ENCODE measurements around the gene ATP13A5.

ATP13A5 gene

GRCh38 chr3:193344486-193344885 lies 34.1 kb downstream of the ATP13A5 start:
- no peak for TF ChIP-seq EZH2 (IDR thresholded peaks at IDR 0.05; ENCODE audit: borderline replicate concordance, low read depth, low read length, severe bottlenecking)
- no peak for TF ChIP-seq CTCF (IDR thresholded peaks at IDR 0.05; ENCODE audit: borderline replicate concordance, extremely low read depth, low read length, poor library complexity, severe bottlenecking)
- Histone ChIP-seq H3K4me3 (ENCODE audit: low read depth in 1 of 2, low read length in 2 of 2) (no peak overlapping the region), H2AFZ (ENCODE audit: low read depth, low read length) (no peak overlapping the region), H3K79me2 (ENCODE audit: insufficient read depth, low read length) (no peaks in the 10 kb centered on the region), H3K36me3 (ENCODE audit: insufficient read depth, low read length) (no peaks in the 10 kb centered on the region), H3K4me2 (ENCODE audit: insufficient read depth, low read length) (no peak overlapping the region), H3K9ac (ENCODE audit: low read depth, low read length) (no peak overlapping the region), H3K27me3 (ENCODE audit: insufficient read depth, low read length, poor library complexity) (peaks cover 15% of the 10 kb centered on the region), H4K20me1 (ENCODE audit: insufficient read depth, low read length) (no peaks in the 10 kb centered on the region), H3K4me1 (ENCODE audit: insufficient read depth, low read length) (no peaks in the 10 kb centered on the region), H3K9me3 (ENCODE audit: insufficient read depth, low read length, severe bottlenecking) (no peaks in the 10 kb centered on the region), H3K27ac (ENCODE audit: low read length) (no peak overlapping the region)
- no peak for ATAC-seq (ENCODE audit: insufficient read depth, low read depth)
- DNase-seq: no peak

GRCh38 chr3:193343726-193344222 lies 34.8 kb downstream of the ATP13A5 start:
- Histone ChIP-seq H2AFZ (ENCODE audit: low read depth, low read length) (no peak overlapping the region), H3K27ac (ENCODE audit: low read length) (no peak overlapping the region), H4K20me1 (ENCODE audit: insufficient read depth, low read length) (no peaks in the 10 kb centered on the region), H3K4me3 (ENCODE audit: low read depth in 1 of 2, low read length in 2 of 2) (no peak overlapping the region), H3K9ac (ENCODE audit: low read depth, low read length) (no peak overlapping the region), H3K4me2 (ENCODE audit: insufficient read depth, low read length) (no peak overlapping the region), H3K79me2 (ENCODE audit: insufficient read depth, low read length) (no peaks in the 10 kb centered on the region), H3K27me3 (ENCODE audit: insufficient read depth, low read length, poor library complexity) (peaks cover 12% of the 10 kb centered on the region), H3K36me3 (ENCODE audit: insufficient read depth, low read length) (no peaks in the 10 kb centered on the region), H3K4me1 (ENCODE audit: insufficient read depth, low read length) (no peaks in the 10 kb centered on the region), H3K9me3 (ENCODE audit: insufficient read depth, low read length, severe bottlenecking) (no peaks in the 10 kb centered on the region)
- ATAC-seq (ENCODE audit: insufficient read depth, low read depth) (no peak), DNase-seq (no peak)
- no peak for TF ChIP-seq EZH2 (IDR thresholded peaks at IDR 0.05; ENCODE audit: borderline replicate concordance, low read depth, low read length, severe bottlenecking)
- no peak for TF ChIP-seq CTCF (IDR thresholded peaks at IDR 0.05; ENCODE audit: borderline replicate concordance, extremely low read depth, low read length, poor library complexity, severe bottlenecking)

- Histone ChIP-seq H2AFZ (ENCODE audit: low read depth, low read length) (no peak overlapping the region), H3K9me3 (ENCODE audit: insufficient read depth, low read length, severe bottlenecking) (no peaks in the 10 kb centered on the region), H3K9ac (ENCODE audit: low read depth, low read length) (no peak overlapping the region), H3K27me3 (ENCODE audit: insufficient read depth, low read length, poor library complexity) (peaks cover 4% of the 10 kb centered on the region), H4K20me1 (ENCODE audit: insufficient read depth, low read length) (no peaks in the 10 kb centered on the region), H3K36me3 (ENCODE audit: insufficient read depth, low read length) (no peaks in the 10 kb centered on the region), H3K4me2 (ENCODE audit: insufficient read depth, low read length) (no peak overlapping the region), H3K4me1 (ENCODE audit: insufficient read depth, low read length) (no peaks in the 10 kb centered on the region), H3K79me2 (ENCODE audit: insufficient read depth, low read length) (no peaks in the 10 kb centered on the region), H3K27ac (ENCODE audit: low read length) (no peak overlapping the region), H3K4me3 (ENCODE audit: low read depth in 1 of 2, low read length in 2 of 2) (no peak overlapping the region)
- ATAC-seq (ENCODE audit: insufficient read depth, low read depth) (no peak), DNase-seq (no peak)
- TF ChIP-seq CTCF (IDR thresholded peaks at IDR 0.05; ENCODE audit: borderline replicate concordance, extremely low read depth, low read length, poor library complexity, severe bottlenecking) (no peak), EZH2 (IDR thresholded peaks at IDR 0.05; ENCODE audit: borderline replicate concordance, low read depth, low read length, severe bottlenecking) (no peak)
These were observed 36.0 kb downstream of the ATP13A5 start for GRCh38 chr3:193342551-193342950.

- Histone ChIP-seq H3K27ac (ENCODE audit: low read length) (no peak overlapping the region), H3K4me1 (ENCODE audit: insufficient read depth, low read length) (no peaks in the 10 kb centered on the region), H3K9me3 (ENCODE audit: insufficient read depth, low read length, severe bottlenecking) (no peaks in the 10 kb centered on the region), H3K36me3 (ENCODE audit: insufficient read depth, low read length) (no peaks in the 10 kb centered on the region), H2AFZ (ENCODE audit: low read depth, low read length) (no peak overlapping the region), H3K4me2 (ENCODE audit: insufficient read depth, low read length) (no peak overlapping the region), H3K27me3 (ENCODE audit: insufficient read depth, low read length, poor library complexity) (peaks cover 7% of the 10 kb centered on the region), H3K79me2 (ENCODE audit: insufficient read depth, low read length) (no peaks in the 10 kb centered on the region), H3K4me3 (ENCODE audit: low read depth in 1 of 2, low read length in 2 of 2) (no peak overlapping the region), H4K20me1 (ENCODE audit: insufficient read depth, low read length) (no peaks in the 10 kb centered on the region), H3K9ac (ENCODE audit: low read depth, low read length) (no peak overlapping the region)
- TF ChIP-seq EZH2 (IDR thresholded peaks at IDR 0.05; ENCODE audit: borderline replicate concordance, low read depth, low read length, severe bottlenecking) (no peak), CTCF (IDR thresholded peaks at IDR 0.05; ENCODE audit: borderline replicate concordance, extremely low read depth, low read length, poor library complexity, severe bottlenecking) (no peak)
- DNase-seq (no peak), ATAC-seq (ENCODE audit: insufficient read depth, low read depth) (no peak)
These were observed 43.5 kb downstream of the ATP13A5 start for GRCh38 chr3:193335031-193335430.
